ENCODE results near the gene KRTAP2-2. TPM values are rescaled to one million over a fixed set of nuclear protein-coding genes. Genes with fewer than 3 reads are reported as not detected.
A peak's percentile ranks its signal among the peaks of the same experiment; 100 is the strongest.
"Not testable (repeated sequence)": the region's sequence is repeated elsewhere in the genome, so short reads cannot be mapped to it uniquely, and the experiment has no call there.

KRTAP2-2 gene
- total and polyA plus RNA-seq, 2 experiments from 2014 or later, result not detected

- H3K27ac ChIP-seq, result no peak overlapping the region
- no peaks in the 10 kb centered on the region for H3K9me3 ChIP-seq (ENCODE audit: low read depth)
- TF ChIP-seq CTCF (IDR thresholded peaks at IDR 0.05; ENCODE audit: low read depth, low read length), result no peak
- H3K36me3 ChIP-seq, result no peaks in the 10 kb centered on the region
- H3K27me3 ChIP-seq, result no peaks in the 10 kb centered on the region
- no peaks in the 10 kb centered on the region for H3K4me1 ChIP-seq (ENCODE audit: low read depth)
- H3K4me3 ChIP-seq, result no peak overlapping the region
- DNase-seq (ENCODE audit: low read depth in 1 of 2, low spot score in 1 of 2), result no peak
These were observed 9.3 kb upstream of the KRTAP2-2 start for GRCh38 chr17:41064301-41064700.

GRCh38 chr17:41063449-41063848, 8.4 kb upstream of the KRTAP2-2 start:
- no peak for DNase-seq (ENCODE audit: low read depth in 1 of 2, low spot score in 1 of 2)
- H3K27ac ChIP-seq, result no peak overlapping the region
- no peak for TF ChIP-seq CTCF (IDR thresholded peaks at IDR 0.05; ENCODE audit: low read depth, low read length)
- no peaks in the 10 kb centered on the region for H3K4me1 ChIP-seq (ENCODE audit: low read depth)
- no peaks in the 10 kb centered on the region for H3K9me3 ChIP-seq (ENCODE audit: low read depth)
- H3K4me3 ChIP-seq, result no peak overlapping the region
- no peaks in the 10 kb centered on the region for H3K36me3 ChIP-seq
- no peaks in the 10 kb centered on the region for H3K27me3 ChIP-seq

GRCh38 chr17:41061964-41062363, 6.9 kb upstream of the KRTAP2-2 start:
- DNase-seq (ENCODE audit: low read depth in 1 of 2, low spot score in 1 of 2), result peak in 1 of 2 donors; percentile 47
- Histone ChIP-seq H3K27ac (no peak overlapping the region), H3K4me3 (no peak overlapping the region), H3K27me3 (no peaks in the 10 kb centered on the region), H3K4me1 (ENCODE audit: low read depth) (no peaks in the 10 kb centered on the region), H3K36me3 (no peaks in the 10 kb centered on the region), H3K9me3 (ENCODE audit: low read depth) (no peaks in the 10 kb centered on the region)
- TF ChIP-seq CTCF (IDR thresholded peaks at IDR 0.05; ENCODE audit: low read depth, low read length), result no peak

- TF ChIP-seq CTCF (IDR thresholded peaks at IDR 0.05; ENCODE audit: low read depth, low read length), result no peak
- DNase-seq (ENCODE audit: low read depth in 1 of 2, low spot score in 1 of 2), result peak in 1 of 2 donors; percentile 52
- no peak within 1 kb of the TSS for H3K4me3 ChIP-seq
- no peaks in the 10 kb centered on the region for H3K27me3 ChIP-seq
- H3K4me1 ChIP-seq (ENCODE audit: low read depth), result no peaks in the 10 kb centered on the region
- H3K27ac ChIP-seq, result no peak within 1 kb of the TSS
- H3K36me3 ChIP-seq, result no peaks in the 10 kb centered on the region
- H3K9me3 ChIP-seq (ENCODE audit: low read depth), result no peaks in the 10 kb centered on the region
These were observed 5.1 kb upstream of the KRTAP2-2 start, which contains the start of gene KRTAP2-3 for GRCh38 chr17:41060052-41060604. Gene KRTAP2-3 (minus strand): TSS chr17:41060114. CDS start chr17:41060050, 64 bp downstream.

GRCh38 chr17:41059276-41060051, 4.4 kb upstream of the KRTAP2-2 start:
- DNase-seq (ENCODE audit: low read depth in 1 of 2, low spot score in 1 of 2), result peak in 1 of 2 donors; percentile 22

GRCh38 chr17:41058741-41059140, 3.7 kb upstream of the KRTAP2-2 start:
- no peaks in the 10 kb centered on the region for H3K9me3 ChIP-seq (ENCODE audit: low read depth)
- H3K27ac ChIP-seq, result no peak overlapping the region
- H3K4me1 ChIP-seq (ENCODE audit: low read depth), result no peaks in the 10 kb centered on the region
- H3K27me3 ChIP-seq, result no peaks in the 10 kb centered on the region
- no peak for DNase-seq (ENCODE audit: low read depth in 1 of 2, low spot score in 1 of 2)
- no peak for TF ChIP-seq CTCF (IDR thresholded peaks at IDR 0.05; ENCODE audit: low read depth, low read length)
- H3K4me3 ChIP-seq, result no peak overlapping the region
- no peaks in the 10 kb centered on the region for H3K36me3 ChIP-seq

More at GRCh38 chr17:41059276-41060051, 4.4 kb upstream of the KRTAP2-2 start:
- H3K36me3 ChIP-seq; H3K27ac ChIP-seq; H3K4me1 ChIP-seq (ENCODE audit: low read depth); H3K27me3 ChIP-seq; H3K9me3 ChIP-seq (ENCODE audit: low read depth); H3K4me3 ChIP-seq: not testable (repeated sequence)
